RCC 7860 (cell line): ENCODE data around the gene MALL.
A peak's percentile ranks its signal among the peaks of the same experiment; 100 is the strongest.
"Not testable (repeated sequence)": the region's sequence is repeated elsewhere in the genome, so short reads cannot be mapped to it uniquely, and the experiment has no call there.

Experiments used
- DNase-seq: peaks from one replicate; pipeline ENCODE4 v3.0.0-alpha.2; 2015; ENCODE audit warnings: low spot score
- FAIRE-seq: peaks from 2 replicates; lab custom pipeline; 2012; peaks lifted over from hg19 to GRCh38; lab: Jason Lieb, UNC

MALL gene

GRCh38 chr2:110054521-110055407, 60.9 kb downstream of the MALL start:
- peak; percentile 0 for DNase-seq
- not testable (repeated sequence) for FAIRE-seq

- DNase-seq, FAIRE-seq: not testable (repeated sequence)
These were observed 61.9 kb downstream of the MALL start for GRCh38 chr2:110053688-110054087.

GRCh38 chr2:110052166-110052565, 63.5 kb downstream of the MALL start:
- not testable (repeated sequence) for FAIRE-seq, DNase-seq

GRCh38 chr2:110050222-110050621, 65.4 kb downstream of the MALL start:
- not testable (repeated sequence) for FAIRE-seq, DNase-seq

GRCh38 chr2:110049769-110050168, 65.9 kb downstream of the MALL start:
- FAIRE-seq, DNase-seq: not testable (repeated sequence)

GRCh38 chr2:110048255-110049197, 67.1 kb downstream of the MALL start:
- DNase-seq, FAIRE-seq: not testable (repeated sequence)

- DNase-seq, FAIRE-seq: not testable (repeated sequence)
These were observed 68.4 kb downstream of the MALL start for GRCh38 chr2:110047225-110047624.

- not testable (repeated sequence) for FAIRE-seq, DNase-seq
These were observed 73.5 kb downstream of the MALL start for GRCh38 chr2:110041941-110042660.

- DNase-seq, FAIRE-seq: not testable (repeated sequence)
These were observed 78.3 kb downstream of the MALL start for GRCh38 chr2:110037336-110037735.

- DNase-seq = not testable (repeated sequence)
These were observed 80.2 kb downstream of the MALL start for GRCh38 chr2:110035384-110035783.

GRCh38 chr2:110034935-110035334, 80.7 kb downstream of the MALL start:
- not testable (repeated sequence) for DNase-seq, FAIRE-seq

More at GRCh38 chr2:110035384-110035783, 80.2 kb downstream of the MALL start:
- FAIRE-seq = not testable (repeated sequence)
